Measurements from ENCODE around the gene C1R.

The C1R gene

GRCh38 chr12:7092229-7092985 lies at the start of gene C1R:
Gene C1R, minus strand, starts transcription at chr12:7092445. Its CDS starts 57 bp downstream, at chr12:7092388.
- no peaks in the 10 kb centered on the region for H3K9me3 ChIP-seq (ENCODE audit: insufficient read depth, low read length)
- DNase-seq (ENCODE audit: low read depth, low spot score) = peak; percentile 86
- H3K9ac ChIP-seq (ENCODE audit: insufficient read length, low read depth) = peak within 1 kb of the TSS; percentile 5
- H3K4me3 ChIP-seq (ENCODE audit: insufficient read length, low read depth) = no peak within 1 kb of the TSS
- no peaks in the 10 kb centered on the region for H3K27me3 ChIP-seq (ENCODE audit: insufficient read depth, insufficient read length)
- no peaks in the 10 kb centered on the region for H3K36me3 ChIP-seq (ENCODE audit: insufficient read depth, insufficient read length, low read length)
- no peak for TF ChIP-seq ZNF274 (IDR thresholded peaks at IDR 0.05; ENCODE audit: low read depth, low read length)
- TF ChIP-seq YY1 (IDR thresholded peaks at IDR 0.05; ENCODE audit: insufficient read depth, insufficient read length) = no peak
- no peak for TF ChIP-seq SUZ12 (IDR thresholded peaks at IDR 0.05; ENCODE audit: extremely low read depth, insufficient read depth, insufficient read length)
- peaks cover 49% of the 10 kb centered on the region for H3K4me1 ChIP-seq (ENCODE audit: insufficient read depth, insufficient read length)

GRCh38 chr12:7141351-7142005 lies 49.2 kb upstream of the C1R start:
- Histone ChIP-seq H3K9ac (ENCODE audit: insufficient read length, low read depth) (no peak overlapping the region), H3K36me3 (ENCODE audit: insufficient read depth, insufficient read length, low read length) (peaks cover 49% of the 10 kb centered on the region), H3K4me3 (ENCODE audit: insufficient read length, low read depth) (no peak overlapping the region), H3K9me3 (ENCODE audit: insufficient read depth, low read length) (no peaks in the 10 kb centered on the region), H3K27me3 (ENCODE audit: insufficient read depth, insufficient read length) (no peaks in the 10 kb centered on the region), H3K4me1 (ENCODE audit: insufficient read depth, insufficient read length) (no peaks in the 10 kb centered on the region)
- TF ChIP-seq YY1 (IDR thresholded peaks at IDR 0.05; ENCODE audit: insufficient read depth, insufficient read length) (no peak), ZNF274 (IDR thresholded peaks at IDR 0.05; ENCODE audit: low read depth, low read length) (no peak), SUZ12 (IDR thresholded peaks at IDR 0.05; ENCODE audit: extremely low read depth, insufficient read depth, insufficient read length) (no peak)
- DNase-seq (ENCODE audit: low read depth, low spot score) = no peak

GRCh38 chr12:7139200-7139599 lies 47.0 kb upstream of the C1R start:
- no peak for DNase-seq (ENCODE audit: low read depth, low spot score)
- no peak overlapping the region for H3K4me3 ChIP-seq (ENCODE audit: insufficient read length, low read depth)
- H3K4me1 ChIP-seq (ENCODE audit: insufficient read depth, insufficient read length) = no peaks in the 10 kb centered on the region
- no peaks in the 10 kb centered on the region for H3K9me3 ChIP-seq (ENCODE audit: insufficient read depth, low read length)
- peaks cover 72% of the 10 kb centered on the region for H3K36me3 ChIP-seq (ENCODE audit: insufficient read depth, insufficient read length, low read length)
- no peak overlapping the region for H3K9ac ChIP-seq (ENCODE audit: insufficient read length, low read depth)
- no peak for TF ChIP-seq ZNF274 (IDR thresholded peaks at IDR 0.05; ENCODE audit: low read depth, low read length)
- TF ChIP-seq SUZ12 (IDR thresholded peaks at IDR 0.05; ENCODE audit: extremely low read depth, insufficient read depth, insufficient read length) = no peak
- TF ChIP-seq YY1 (IDR thresholded peaks at IDR 0.05; ENCODE audit: insufficient read depth, insufficient read length) = no peak
- no peaks in the 10 kb centered on the region for H3K27me3 ChIP-seq (ENCODE audit: insufficient read depth, insufficient read length)

- Histone ChIP-seq H3K9me3 (ENCODE audit: insufficient read depth, low read length) (no peaks in the 10 kb centered on the region), H3K27me3 (ENCODE audit: insufficient read depth, insufficient read length) (no peaks in the 10 kb centered on the region), H3K4me1 (ENCODE audit: insufficient read depth, insufficient read length) (no peaks in the 10 kb centered on the region), H3K36me3 (ENCODE audit: insufficient read depth, insufficient read length, low read length) (peaks cover 76% of the 10 kb centered on the region), H3K4me3 (ENCODE audit: insufficient read length, low read depth) (no peak overlapping the region), H3K9ac (ENCODE audit: insufficient read length, low read depth) (no peak overlapping the region)
- no peak for DNase-seq (ENCODE audit: low read depth, low spot score)
- TF ChIP-seq YY1 (IDR thresholded peaks at IDR 0.05; ENCODE audit: insufficient read depth, insufficient read length) (no peak), SUZ12 (IDR thresholded peaks at IDR 0.05; ENCODE audit: extremely low read depth, insufficient read depth, insufficient read length) (no peak), ZNF274 (IDR thresholded peaks at IDR 0.05; ENCODE audit: low read depth, low read length) (no peak)
Measured at GRCh38 chr12:7137908-7138307, 45.7 kb upstream of the C1R start.

- no peak for DNase-seq (ENCODE audit: low read depth, low spot score)
- peaks cover 4% of the 10 kb centered on the region for H3K4me1 ChIP-seq (ENCODE audit: insufficient read depth, insufficient read length)
- H3K9me3 ChIP-seq (ENCODE audit: insufficient read depth, low read length) = no peaks in the 10 kb centered on the region
- TF ChIP-seq YY1 (IDR thresholded peaks at IDR 0.05; ENCODE audit: insufficient read depth, insufficient read length) = no peak
- no peaks in the 10 kb centered on the region for H3K27me3 ChIP-seq (ENCODE audit: insufficient read depth, insufficient read length)
- peaks cover 71% of the 10 kb centered on the region for H3K36me3 ChIP-seq (ENCODE audit: insufficient read depth, insufficient read length, low read length)
- no peak overlapping the region for H3K4me3 ChIP-seq (ENCODE audit: insufficient read length, low read depth)
- H3K9ac ChIP-seq (ENCODE audit: insufficient read length, low read depth) = no peak overlapping the region
Measured at GRCh38 chr12:7136676-7137075, 44.4 kb upstream of the C1R start.

GRCh38 chr12:7136071-7136470 lies 43.8 kb upstream of the C1R start:
- peaks cover 6% of the 10 kb centered on the region for H3K4me1 ChIP-seq (ENCODE audit: insufficient read depth, insufficient read length)
- no peak for DNase-seq (ENCODE audit: low read depth, low spot score)
- H3K9me3 ChIP-seq (ENCODE audit: insufficient read depth, low read length) = no peaks in the 10 kb centered on the region
- no peak overlapping the region for H3K4me3 ChIP-seq (ENCODE audit: insufficient read length, low read depth)
- peaks cover 66% of the 10 kb centered on the region for H3K36me3 ChIP-seq (ENCODE audit: insufficient read depth, insufficient read length, low read length)
- H3K27me3 ChIP-seq (ENCODE audit: insufficient read depth, insufficient read length) = no peaks in the 10 kb centered on the region
- TF ChIP-seq ZNF274 (IDR thresholded peaks at IDR 0.05; ENCODE audit: low read depth, low read length) (no peak), YY1 (IDR thresholded peaks at IDR 0.05; ENCODE audit: insufficient read depth, insufficient read length) (no peak), SUZ12 (IDR thresholded peaks at IDR 0.05; ENCODE audit: extremely low read depth, insufficient read depth, insufficient read length) (no peak)
- no peak overlapping the region for H3K9ac ChIP-seq (ENCODE audit: insufficient read length, low read depth)

- TF ChIP-seq YY1 (IDR thresholded peaks at IDR 0.05; ENCODE audit: insufficient read depth, insufficient read length) = no peak
- no peak for TF ChIP-seq ZNF274 (IDR thresholded peaks at IDR 0.05; ENCODE audit: low read depth, low read length)
- no peak for TF ChIP-seq SUZ12 (IDR thresholded peaks at IDR 0.05; ENCODE audit: extremely low read depth, insufficient read depth, insufficient read length)
- no peak overlapping the region for H3K9ac ChIP-seq (ENCODE audit: insufficient read length, low read depth)
Measured at GRCh38 chr12:7134396-7135166, 42.3 kb upstream of the C1R start.

More at GRCh38 chr12:7134396-7135166, 42.3 kb upstream of the C1R start:
- H3K4me1 ChIP-seq (ENCODE audit: insufficient read depth, insufficient read length) = peaks cover 6% of the 10 kb centered on the region
- no peaks in the 10 kb centered on the region for H3K9me3 ChIP-seq (ENCODE audit: insufficient read depth, low read length)
- H3K4me3 ChIP-seq (ENCODE audit: insufficient read length, low read depth) = no peak overlapping the region
- H3K27me3 ChIP-seq (ENCODE audit: insufficient read depth, insufficient read length) = peaks cover 10% of the 10 kb centered on the region
- DNase-seq (ENCODE audit: low read depth, low spot score) = no peak
- peaks cover 58% of the 10 kb centered on the region for H3K36me3 ChIP-seq (ENCODE audit: insufficient read depth, insufficient read length, low read length)

Data from NT2/D1 (cell line).